Caco-2 (cell line): Measurements from ENCODE around the gene RALGAPA2. TPM values are rescaled to one million over a fixed set of nuclear protein-coding genes. Genes with fewer than 3 reads are reported as not detected.

Experiments used
- BruUV-seq: library from RNA; stranded (reverse); fragments of 400-500 nt; replicated peaks from 2 replicates; lab custom pipeline; 2021; lab: Mats Ljungman, UMichigan
- CTCF ChIA-PET: fragments of 300-600 bp; sonication (Branson Sonifier 250); formaldehyde crosslinking; loops from one replicate; lab custom pipeline; 2022; ENCODE audit warnings: antibody characterized with exemption; lab: Charles Lee
- POLR2A ChIA-PET: fragments of 300-600 bp; sonication (Branson Sonifier 250); formaldehyde crosslinking; loops from one replicate; lab custom pipeline; 2022; ENCODE audit warnings: antibody characterized with exemption; lab: Charles Lee
- DNase-seq, 2 experiments: peaks; one replicate each; pipeline versions ENCODE4 v3.0.0 to v3.0.0-alpha.2; 2020 to 2022
- H3K27me3 ChIP-seq: replicated peaks from 2 replicates; pipeline ENCODE4 v1.6.0; 2011; ENCODE audit warnings: low read length; ENCODE audit not compliant: control insufficient read depth, insufficient read depth
- H3K36me3 ChIP-seq: 2 replicates; pipeline ENCODE4 v1.5.1; 2011; ENCODE audit warnings: low read length; ENCODE audit not compliant: control insufficient read depth, insufficient read depth
- H3K4me1 ChIP-seq: fragments of 250-450 bp; sonication (Bioruptor Pico); 2 replicates; pipeline ENCODE4 v1.5.1; 2020; ENCODE audit warnings: mild to moderate bottlenecking
- H3K4me3 ChIP-seq: 2 replicates; pipeline ENCODE4 v1.5.1; 2011; ENCODE audit warnings: low read depth, mild to moderate bottlenecking, control low read depth, low read length
- H3K9me3 ChIP-seq: fragments of 250-450 bp; sonication (Bioruptor Pico); 2 replicates; pipeline ENCODE4 v1.5.1; 2020; ENCODE audit warnings: mild to moderate bottlenecking, moderate library complexity
- H3K27ac Mint-ChIP-seq: one replicate; pipeline ENCODE4 v1.8.0; 2022; ENCODE audit warnings: mixed read lengths; ENCODE audit not compliant: unreplicated experiment
- H3K27me3 Mint-ChIP-seq: one replicate; pipeline ENCODE4 v1.8.0; 2022; ENCODE audit warnings: mixed read lengths; ENCODE audit not compliant: insufficient read depth, unreplicated experiment
- H3K36me3 Mint-ChIP-seq: one replicate; pipeline ENCODE4 v1.8.0; 2022; ENCODE audit warnings: mild to moderate bottlenecking, mixed read lengths; ENCODE audit not compliant: insufficient read depth, unreplicated experiment
- H3K4me1 Mint-ChIP-seq: one replicate; pipeline ENCODE4 v1.8.0; 2022; ENCODE audit warnings: low read depth, mixed read lengths; ENCODE audit not compliant: unreplicated experiment
- H3K4me3 Mint-ChIP-seq: one replicate; pipeline ENCODE4 v1.8.0; 2022; ENCODE audit warnings: mild to moderate bottlenecking, moderate library complexity, mixed read lengths; ENCODE audit not compliant: unreplicated experiment
- H3K9me3 Mint-ChIP-seq: one replicate; pipeline ENCODE4 v1.8.0; 2022; ENCODE audit warnings: mixed read lengths; ENCODE audit not compliant: unreplicated experiment
- intact Hi-C: fragments of 100-400 bp; cut with micrococcal nuclease; formaldehyde crosslinking; loops from one replicate; pipeline ENCODE4 v1.10.0; 2022; ENCODE audit not compliant: unreplicated experiment
- total RNA-seq: library from RNA; stranded (reverse); gene quantifications from 2 replicates; pipeline ENCODE4 v1.2.3, GENCODE V29; 2022
- TF ChIP-seq, protein P1 (sequence below), 2 experiments: fragments of 200-600 bp in 1 of 2; IDR thresholded peaks; 1 replicate in 1 of 2; 2 replicates in 1 of 2; pipeline versions ENCODE4 v1.5.1 to v1.8.0; 2011 to 2022; ENCODE audit warnings: antibody characterized with exemption in 1 of 2, control low read depth in 1 of 2, inconsistent platforms in 1 of 2, low read depth in 1 of 2, low read length in 1 of 2, mild to moderate bottlenecking in 1 of 2, moderate library complexity in 1 of 2; ENCODE audit not compliant: insufficient read depth in 1 of 2, severe bottlenecking in 1 of 2, unreplicated experiment in 1 of 2

Gene RALGAPA2
- total RNA-seq, 1 experiment from 2014 or later, result 17.3 TPM

GRCh38 chr20:20493701-20494100, 218.7 kb downstream of the RALGAPA2 start:
- Histone ChIP-seq H3K4me1 (no peaks in the 10 kb centered on the region), H3K9me3 (no peaks in the 10 kb centered on the region), H3K4me3 (no peak overlapping the region), H3K27me3 (no peaks in the 10 kb centered on the region), H3K36me3 (no peaks in the 10 kb centered on the region)
- TF ChIP-seq, protein P1, sequence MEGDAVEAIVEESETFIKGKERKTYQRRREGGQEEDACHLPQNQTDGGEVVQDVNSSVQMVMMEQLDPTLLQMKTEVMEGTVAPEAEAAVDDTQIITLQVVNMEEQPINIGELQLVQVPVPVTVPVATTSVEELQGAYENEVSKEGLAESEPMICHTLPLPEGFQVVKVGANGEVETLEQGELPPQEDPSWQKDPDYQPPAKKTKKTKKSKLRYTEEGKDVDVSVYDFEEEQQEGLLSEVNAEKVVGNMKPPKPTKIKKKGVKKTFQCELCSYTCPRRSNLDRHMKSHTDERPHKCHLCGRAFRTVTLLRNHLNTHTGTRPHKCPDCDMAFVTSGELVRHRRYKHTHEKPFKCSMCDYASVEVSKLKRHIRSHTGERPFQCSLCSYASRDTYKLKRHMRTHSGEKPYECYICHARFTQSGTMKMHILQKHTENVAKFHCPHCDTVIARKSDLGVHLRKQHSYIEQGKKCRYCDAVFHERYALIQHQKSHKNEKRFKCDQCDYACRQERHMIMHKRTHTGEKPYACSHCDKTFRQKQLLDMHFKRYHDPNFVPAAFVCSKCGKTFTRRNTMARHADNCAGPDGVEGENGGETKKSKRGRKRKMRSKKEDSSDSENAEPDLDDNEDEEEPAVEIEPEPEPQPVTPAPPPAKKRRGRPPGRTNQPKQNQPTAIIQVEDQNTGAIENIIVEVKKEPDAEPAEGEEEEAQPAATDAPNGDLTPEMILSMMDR (IDR thresholded peaks at IDR 0.05; ENCODE audit: insufficient read depth in 1 of 2, low read depth in 1 of 2, low read length in 1 of 2, severe bottlenecking in 1 of 2, unreplicated experiment in 1 of 2), result no peak
- no peak for DNase-seq
- Mint-ChIP-seq H3K36me3 (no peaks in the 10 kb centered on the region), H3K9me3 (no peaks in the 10 kb centered on the region), H3K4me1 (no peaks in the 10 kb centered on the region), H3K4me3 (no peak overlapping the region), H3K27ac (no peak overlapping the region), H3K27me3 (no peaks in the 10 kb centered on the region)
- intact Hi-C loops, result no loop called here
- CTCF ChIA-PET, result no interaction called here
- POLR2A ChIA-PET, result no interaction called here
- BruUV-seq, result no TSS peak

DNA sequence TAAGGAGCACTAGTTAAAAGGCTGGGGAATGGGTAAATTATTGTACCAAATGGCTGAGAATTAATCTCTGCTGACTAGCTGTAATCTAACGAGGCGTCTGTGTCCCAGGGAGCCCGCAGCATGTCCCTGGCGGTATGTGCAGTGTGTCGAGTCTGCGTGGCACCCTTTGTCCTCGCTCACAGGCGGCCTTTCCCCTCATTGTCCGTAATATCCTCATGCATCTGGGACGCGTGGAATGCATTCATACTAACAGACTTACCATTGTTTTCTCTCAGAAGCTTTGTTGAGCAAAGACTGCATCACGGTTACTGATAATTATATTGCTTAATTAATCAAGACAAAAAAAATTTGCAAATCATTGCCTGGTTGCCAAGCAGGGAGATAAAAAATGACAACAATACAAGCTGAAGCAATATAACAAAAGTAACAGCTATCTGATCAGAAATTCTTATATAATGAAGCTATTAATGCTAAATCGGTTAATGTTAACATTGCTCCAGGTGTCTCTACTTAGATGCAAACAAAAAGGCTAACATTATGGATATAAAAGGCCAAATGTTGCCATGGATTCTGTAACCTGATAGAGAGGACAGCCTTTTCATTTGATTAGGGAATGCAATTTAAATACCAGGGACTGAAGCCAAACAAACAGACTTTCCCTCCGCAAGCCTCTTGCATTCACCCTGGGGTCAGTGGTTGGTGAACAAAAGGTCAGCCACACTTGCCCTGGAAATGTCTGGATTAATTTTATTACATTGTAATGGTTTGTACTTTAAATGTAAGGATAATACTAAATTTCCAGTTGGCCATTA, 219.7 kb downstream of the RALGAPA2 start:
- no peaks in the 10 kb centered on the region for H3K27me3 ChIP-seq
- ChIA-PET POLR2A (no interaction called here), CTCF (no interaction called here)
- TF ChIP-seq, protein P1 (IDR thresholded peaks at IDR 0.05; ENCODE audit: insufficient read depth in 1 of 2, low read depth in 1 of 2, low read length in 1 of 2, severe bottlenecking in 1 of 2, unreplicated experiment in 1 of 2), result no peak
- Mint-ChIP-seq H3K4me1 (no peaks in the 10 kb centered on the region), H3K9me3 (no peaks in the 10 kb centered on the region), H3K27ac (no peak overlapping the region), H3K4me3 (no peak overlapping the region), H3K27me3 (no peaks in the 10 kb centered on the region), H3K36me3 (no peaks in the 10 kb centered on the region)
- DNase-seq, result no peak
- BruUV-seq, result no TSS peak
- H3K36me3 ChIP-seq, result no peaks in the 10 kb centered on the region
- intact Hi-C loops, result no loop called here
- H3K4me1 ChIP-seq, result no peaks in the 10 kb centered on the region
- H3K4me3 ChIP-seq, result no peak overlapping the region
- H3K9me3 ChIP-seq, result no peaks in the 10 kb centered on the region

GRCh38 chr20:20491784-20492264, 220.6 kb downstream of the RALGAPA2 start:
- no peak overlapping the region for H3K27ac Mint-ChIP-seq
- ChIA-PET POLR2A (no interaction called here), CTCF (no interaction called here)
- H3K9me3 Mint-ChIP-seq, result no peaks in the 10 kb centered on the region
- Histone ChIP-seq H3K9me3 (no peaks in the 10 kb centered on the region), H3K4me1 (no peaks in the 10 kb centered on the region), H3K27me3 (no peaks in the 10 kb centered on the region), H3K36me3 (no peaks in the 10 kb centered on the region), H3K4me3 (no peak overlapping the region)
- BruUV-seq, result no TSS peak
- no peak for DNase-seq
- no peak overlapping the region for H3K4me3 Mint-ChIP-seq
- no peaks in the 10 kb centered on the region for H3K4me1 Mint-ChIP-seq
- H3K36me3 Mint-ChIP-seq, result no peaks in the 10 kb centered on the region
- TF ChIP-seq, protein P1 (IDR thresholded peaks at IDR 0.05; ENCODE audit: insufficient read depth in 1 of 2, low read depth in 1 of 2, low read length in 1 of 2, severe bottlenecking in 1 of 2, unreplicated experiment in 1 of 2), result no peak
- intact Hi-C loops, result no loop called here
- no peaks in the 10 kb centered on the region for H3K27me3 Mint-ChIP-seq
